ENCODE data around the gene SEC23B.

DNA sequence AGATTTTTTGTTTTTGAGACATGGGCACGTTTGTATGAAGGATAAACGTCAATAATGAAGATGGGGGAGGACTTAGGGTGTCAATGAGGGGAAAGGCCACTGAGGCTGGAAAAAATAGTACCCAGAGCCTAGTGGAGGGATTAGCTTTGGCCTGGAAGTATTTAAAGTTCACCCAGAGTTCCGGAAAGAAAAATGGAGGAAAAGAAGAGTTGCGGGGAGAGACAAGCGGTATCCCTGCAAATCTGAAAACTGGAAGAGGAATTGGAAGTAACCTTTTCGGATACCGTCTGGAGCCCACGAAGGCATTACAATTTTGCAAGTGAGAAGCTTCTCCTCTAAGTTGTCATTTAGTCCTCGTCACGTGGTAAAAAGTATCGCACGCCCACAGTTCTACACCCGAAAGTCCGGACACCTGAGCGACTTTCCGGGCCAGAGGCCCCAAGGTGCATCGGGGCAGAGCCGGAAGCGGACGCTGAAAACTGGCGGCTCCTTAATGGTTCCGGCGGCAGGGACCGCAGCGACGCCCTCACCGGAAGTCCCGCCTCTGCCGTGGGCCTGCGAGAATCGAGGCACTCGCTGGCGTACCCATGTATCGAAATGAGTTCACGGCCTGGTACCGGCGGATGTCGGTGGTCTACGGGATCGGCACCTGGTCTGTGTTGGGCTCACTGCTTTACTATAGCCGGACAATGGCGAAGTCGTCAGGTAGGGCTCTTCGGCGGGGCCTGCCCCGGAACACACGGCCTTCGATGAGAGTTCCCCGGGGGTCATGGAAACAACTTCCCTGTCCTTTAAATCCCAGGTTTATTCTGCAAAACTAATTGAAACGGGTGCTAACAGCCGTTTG, 59.4 kb downstream of the SEC23B start, which contains the start of gene SMIM26:
- TF ChIP-seq CTCF (conservative IDR thresholded peaks at IDR 0.05; ENCODE audit: low read length) = no peak
- no peak for TF ChIP-seq EZH2phosphoT487 (IDR thresholded peaks at IDR 0.05; ENCODE audit: borderline replicate concordance, low read depth, low read length)
